ENCODE results near the gene TBC1D12.

DNA sequence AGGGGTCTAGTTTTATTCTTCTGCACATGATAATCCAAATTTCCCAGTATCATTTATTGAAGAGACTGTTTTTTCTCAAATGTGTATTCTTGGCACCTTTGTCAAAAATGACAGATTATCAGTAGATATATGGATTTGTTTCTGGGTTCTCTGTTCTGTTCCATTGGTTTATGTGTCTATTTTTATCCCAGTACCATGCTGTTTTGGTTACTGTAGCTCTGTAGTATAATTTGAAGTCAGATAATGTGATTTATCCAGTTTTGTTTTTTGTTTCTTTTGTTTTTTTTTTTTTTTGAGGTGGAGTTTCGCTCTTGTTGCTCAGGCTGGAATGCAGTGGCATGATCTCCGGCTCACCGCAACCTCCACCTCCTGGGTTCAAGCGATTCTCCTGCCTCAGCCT lies 81.6 kb downstream of the TBC1D12 start:
- TF ChIP-seq, protein P1, sequence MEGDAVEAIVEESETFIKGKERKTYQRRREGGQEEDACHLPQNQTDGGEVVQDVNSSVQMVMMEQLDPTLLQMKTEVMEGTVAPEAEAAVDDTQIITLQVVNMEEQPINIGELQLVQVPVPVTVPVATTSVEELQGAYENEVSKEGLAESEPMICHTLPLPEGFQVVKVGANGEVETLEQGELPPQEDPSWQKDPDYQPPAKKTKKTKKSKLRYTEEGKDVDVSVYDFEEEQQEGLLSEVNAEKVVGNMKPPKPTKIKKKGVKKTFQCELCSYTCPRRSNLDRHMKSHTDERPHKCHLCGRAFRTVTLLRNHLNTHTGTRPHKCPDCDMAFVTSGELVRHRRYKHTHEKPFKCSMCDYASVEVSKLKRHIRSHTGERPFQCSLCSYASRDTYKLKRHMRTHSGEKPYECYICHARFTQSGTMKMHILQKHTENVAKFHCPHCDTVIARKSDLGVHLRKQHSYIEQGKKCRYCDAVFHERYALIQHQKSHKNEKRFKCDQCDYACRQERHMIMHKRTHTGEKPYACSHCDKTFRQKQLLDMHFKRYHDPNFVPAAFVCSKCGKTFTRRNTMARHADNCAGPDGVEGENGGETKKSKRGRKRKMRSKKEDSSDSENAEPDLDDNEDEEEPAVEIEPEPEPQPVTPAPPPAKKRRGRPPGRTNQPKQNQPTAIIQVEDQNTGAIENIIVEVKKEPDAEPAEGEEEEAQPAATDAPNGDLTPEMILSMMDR (IDR thresholded peaks at IDR 0.05): no peak
- no peak for TF ChIP-seq ZFX (IDR thresholded peaks at IDR 0.05; ENCODE audit: borderline replicate concordance)
